ENCODE results near the gene SHC3. TPM values are rescaled to one million over a fixed set of nuclear protein-coding genes. Genes with fewer than 3 reads are reported as not detected.

SHC3 gene
- total and polyA plus RNA-seq, 9 of the 15 experiments (the other 6 are each of a cell fraction or from before 2014, with no cell fraction given): not detected

GRCh38 chr9:89065921-89066320 is 112.7 kb downstream of the SHC3 start (continued):
- TF ChIP-seq FUS (optimal IDR thresholded peaks at IDR 0.05; ENCODE audit: low read depth, low read length) (no peak), ZNF655 (CRISPR knock-in tag; IDR thresholded peaks at IDR 0.05) (no peak), ZNF217 (CRISPR knock-in tag; IDR thresholded peaks at IDR 0.05) (no peak)

GRCh38 chr9:89060790-89061189 is 117.8 kb downstream of the SHC3 start:
- Histone ChIP-seq H3K9ac (ENCODE audit: insufficient read depth in 1 of 2, low read depth in 2 of 2, low read length in 2 of 2) (no peak overlapping the region), H3K4me3 (no peak overlapping the region), H3K79me2 (ENCODE audit: control insufficient read depth, insufficient read depth, low read length) (no peaks in the 10 kb centered on the region), H3K9me1 (ENCODE audit: control insufficient read depth, insufficient read depth, low read length) (no peaks in the 10 kb centered on the region), H3K4me2 (ENCODE audit: insufficient read depth, low read length) (no peak overlapping the region), H3K4me1 (replicated peaks in 1 of 2; ENCODE audit: control insufficient read depth in 2 of 2, insufficient read depth in 2 of 2, low read length in 2 of 2) (no peaks in the 10 kb centered on the region), H3K27ac (ENCODE audit: extremely low read depth, low read depth, low read length) (no peak overlapping the region), H2AFZ (ENCODE audit: low read depth, low read length) (no peak overlapping the region), H3K9me3 (replicated peaks; ENCODE audit: control insufficient read depth, insufficient read depth, low read depth, low read length) (no peaks in the 10 kb centered on the region), H3K36me3 (ENCODE audit: control insufficient read depth, insufficient read depth, low read length) (no peaks in the 10 kb centered on the region), H3K27me3 (ENCODE audit: control insufficient read depth in 2 of 2, insufficient read depth in 2 of 2, low read length in 2 of 2) (peaks cover 0 to 42% of the 10 kb centered on the region in 2 experiments; a peak in 2 of 5 replicates), H4K20me1 (replicated peaks; ENCODE audit: control insufficient read depth, insufficient read depth, low read length) (no peaks in the 10 kb centered on the region)
- BruUV-seq (replicated peaks): no TSS peak
- FAIRE-seq (no peak), ATAC-seq (no peak), DNase-seq (ENCODE audit: extremely low read depth in 1 of 4, low spot score in 3 of 4) (no peak)
- intact Hi-C loops (cut with micrococcal nuclease): no loop called here
- in situ Hi-C loops (cut with MboI): no loop called here
- ChIA-PET POLR2A (no interaction called here), CTCF (ENCODE audit: low intra/inter-chr PET ratio) (no interaction called here)
- WGBS (ENCODE audit: insufficient coverage, low coverage, missing lambda C conversion rate): 6% methylated on average over 3 of the region's 5 CpGs
- TF ChIP-seq MLX (CRISPR knock-in tag; conservative IDR thresholded peaks at IDR 0.05): no peak
- no peak for TF ChIP-seq E2F8 (IDR thresholded peaks at IDR 0.05; ENCODE audit: low read depth, partially characterized antibody)
- no peak for TF ChIP-seq ILF3 (IDR thresholded peaks at IDR 0.05; ENCODE audit: borderline replicate concordance)
- no peak for TF ChIP-seq FUS (optimal IDR thresholded peaks at IDR 0.05; ENCODE audit: low read depth, low read length)
- TF ChIP-seq NFATC3 (IDR thresholded peaks at IDR 0.05): no peak
- no peak for TF ChIP-seq TAL1 (IDR thresholded peaks at IDR 0.05)
- no peak for TF ChIP-seq KDM5B (IDR thresholded peaks at IDR 0.05; ENCODE audit: insufficient replicate concordance, low read depth, low read length)
- TF ChIP-seq MECOM (CRISPR knock-in tag; IDR thresholded peaks at IDR 0.05): no peak
- no peak for TF ChIP-seq NFXL1 (CRISPR knock-in tag; IDR thresholded peaks at IDR 0.05)
